Neuronal stem cell (in vitro differentiated cells): Measurements from ENCODE around the gene KCP.

ENCODE experiments used
- DNase-seq: peaks from one replicate; pipeline ENCODE4 v3.0.0-alpha.2; 2013; ENCODE audit warnings: low spot score
- H2AFZ ChIP-seq: one replicate; pipeline ENCODE4 v1.6.1; 2013; ENCODE audit warnings: mild to moderate bottlenecking, low read length, inconsistent platforms
- H2AK5ac ChIP-seq: 2 replicates; pipeline ENCODE4 v1.6.1; 2013; ENCODE audit warnings: low read depth, mild to moderate bottlenecking, inconsistent platforms, low read length, moderate library complexity, mixed read lengths
- H2BK120ac ChIP-seq: 2 replicates; pipeline ENCODE4 v1.6.1; 2013; ENCODE audit warnings: low read depth, mild to moderate bottlenecking, inconsistent platforms, low read length, moderate library complexity, mixed read lengths
- H2BK12ac ChIP-seq: one replicate; pipeline ENCODE4 v1.6.1; 2013; ENCODE audit warnings: low read length, inconsistent platforms
- H2BK15ac ChIP-seq: 2 replicates; pipeline ENCODE4 v1.6.1; 2013; ENCODE audit warnings: mild to moderate bottlenecking, low read length, inconsistent platforms, mixed read lengths
- H2BK5ac ChIP-seq: one replicate; pipeline ENCODE4 v1.6.1; 2013; ENCODE audit warnings: inconsistent platforms, mild to moderate bottlenecking, low read length, moderate library complexity
- H3K14ac ChIP-seq: one replicate; pipeline ENCODE4 v1.6.1; 2013; ENCODE audit warnings: low read length, inconsistent platforms
- H3K18ac ChIP-seq: 2 replicates; pipeline ENCODE4 v1.6.1; 2013; ENCODE audit warnings: low read length, inconsistent platforms
- H3K23ac ChIP-seq: 2 replicates; pipeline ENCODE4 v1.6.1; 2013; ENCODE audit warnings: low read depth, mild to moderate bottlenecking, mixed read lengths, low read length, inconsistent platforms; ENCODE audit not compliant: poor library complexity
- H3K27ac ChIP-seq: replicated peaks from 3 replicates; pipeline ENCODE4 v1.5.1; 2013; ENCODE audit warnings: low read length, inconsistent platforms
- H3K27me3 ChIP-seq, 3 experiments: 2 replicates each; pipeline ENCODE4 v1.6.1; 2013; ENCODE audit warnings: low read length in 3 of 3, mild to moderate bottlenecking in 2 of 3, inconsistent platforms in 1 of 3, low read depth in 1 of 3, mixed read lengths in 1 of 3, moderate library complexity in 1 of 3; ENCODE audit not compliant: control insufficient read depth in 3 of 3, insufficient read depth in 3 of 3
- H3K36me3 ChIP-seq, 2 donors: replicated peaks in 1 of 2; 2 replicates each; pipeline ENCODE4 v1.6.1; 2013; ENCODE audit warnings: low read length in 2 of 2; ENCODE audit not compliant: control insufficient read depth in 2 of 2, insufficient read depth in 2 of 2
- H3K4ac ChIP-seq: 2 replicates; pipeline ENCODE4 v1.6.1; 2013; ENCODE audit warnings: inconsistent platforms, mild to moderate bottlenecking, low read length, moderate library complexity
- H3K4me1 ChIP-seq, 2 donors: 1 replicate in 1 of 2; 2 replicates in 1 of 2; pipeline ENCODE4 v1.6.1; 2013; ENCODE audit warnings: low read length in 2 of 2, low read depth in 1 of 2; ENCODE audit not compliant: control insufficient read depth in 2 of 2, insufficient read depth in 1 of 2
- H3K4me2 ChIP-seq: one replicate; pipeline ENCODE4 v1.6.1; 2013; ENCODE audit warnings: mild to moderate bottlenecking, low read length, inconsistent platforms; ENCODE audit not compliant: insufficient read depth, poor library complexity, severe bottlenecking
- H3K4me3 ChIP-seq, 2 donors: 2 replicates each; pipeline ENCODE4 v1.5.1; 2013; ENCODE audit warnings: low read length in 2 of 2, mild to moderate bottlenecking in 2 of 2, inconsistent platforms in 1 of 2, moderate library complexity in 1 of 2
- H3K79me1 ChIP-seq: one replicate; pipeline ENCODE4 v1.6.1; 2013; ENCODE audit warnings: low read depth, mild to moderate bottlenecking, inconsistent platforms, low read length, moderate library complexity
- H3K9ac ChIP-seq: one replicate; pipeline ENCODE4 v1.6.1; 2013; ENCODE audit warnings: mild to moderate bottlenecking, low read depth, low read length, inconsistent platforms; ENCODE audit not compliant: poor library complexity
- H3K9me3 ChIP-seq, 2 donors: replicated peaks in 1 of 2; 2 replicates each; pipeline versions ENCODE3 to v1.6.1; 2013; ENCODE audit warnings: low read length in 2 of 2, mild to moderate bottlenecking in 2 of 2, inconsistent platforms in 1 of 2, low read depth in 1 of 2, mixed read lengths in 1 of 2, moderate library complexity in 1 of 2; ENCODE audit not compliant: control insufficient read depth in 2 of 2, insufficient read depth in 1 of 2
- H4K8ac ChIP-seq: one replicate; pipeline ENCODE4 v1.6.1; 2013; ENCODE audit warnings: low read depth, mild to moderate bottlenecking, inconsistent platforms, low read length, moderate library complexity
- H4K91ac ChIP-seq: one replicate; pipeline ENCODE4 v1.6.1; 2013; ENCODE audit warnings: low read length, low read depth, mild to moderate bottlenecking, inconsistent platforms; ENCODE audit not compliant: poor library complexity
- WGBS, 2 donors: extraction: QIAGEN DNeasy Blood & Tissue Kit; methylation state at CpG; one replicate each; pipeline ENCODE4 v1.1.7; 2013; ENCODE audit warnings: missing lambda C conversion rate in 2 of 2, mixed read lengths in 1 of 2; ENCODE audit not compliant: insufficient read length in 2 of 2, insufficient replicate concordance in 1 of 2; ENCODE audit errors: extremely low coverage in 2 of 2; 5-methylcytosine and 5-hydroxymethylcytosine counted together

The KCP gene

DNA sequence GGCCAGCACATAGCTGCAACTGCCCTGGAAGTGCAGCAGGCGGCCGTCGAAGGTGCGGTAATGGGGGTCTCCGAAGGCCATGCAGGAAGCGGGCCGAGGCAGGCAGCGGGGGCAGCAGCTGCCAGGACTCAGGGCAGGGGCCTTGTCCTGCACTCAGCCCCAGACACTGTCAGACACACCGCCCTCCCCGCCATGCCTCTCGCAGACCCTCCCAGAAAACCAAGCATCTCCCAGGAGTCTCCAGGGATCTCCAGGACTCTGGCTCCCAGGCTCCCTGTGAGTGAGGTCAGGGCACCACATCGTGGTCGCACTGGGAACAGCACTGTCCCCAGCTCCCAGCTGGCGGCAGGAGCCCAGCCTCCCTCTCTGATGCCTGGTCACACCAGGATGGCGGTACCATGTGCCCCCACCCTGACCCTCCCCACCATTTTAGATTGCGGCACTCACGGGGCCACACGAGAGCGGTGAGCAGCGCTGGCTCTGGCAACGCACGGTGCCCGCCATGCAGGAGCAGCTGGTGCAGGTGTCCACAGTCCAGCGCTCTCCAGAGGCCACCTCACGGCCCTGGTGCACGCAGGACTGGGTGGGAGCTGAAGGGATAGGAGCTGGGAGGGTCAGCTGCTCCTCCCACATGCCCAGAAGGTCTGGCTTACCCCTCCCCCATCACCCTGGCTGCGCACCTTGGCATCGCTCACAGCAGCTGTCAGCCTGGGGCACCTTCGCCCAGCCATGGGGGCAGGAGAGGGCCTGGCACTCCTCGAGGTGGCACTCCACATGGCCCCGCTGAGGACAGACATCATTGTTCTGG lies 30.4 kb downstream of the KCP start:
- H3K27ac ChIP-seq: no peak overlapping the region
- no peaks in the 10 kb centered on the region for H3K36me3 ChIP-seq
- no CpG with 5 or more reads among the region's 31 CpGs for WGBS, 2 donors

DNA sequence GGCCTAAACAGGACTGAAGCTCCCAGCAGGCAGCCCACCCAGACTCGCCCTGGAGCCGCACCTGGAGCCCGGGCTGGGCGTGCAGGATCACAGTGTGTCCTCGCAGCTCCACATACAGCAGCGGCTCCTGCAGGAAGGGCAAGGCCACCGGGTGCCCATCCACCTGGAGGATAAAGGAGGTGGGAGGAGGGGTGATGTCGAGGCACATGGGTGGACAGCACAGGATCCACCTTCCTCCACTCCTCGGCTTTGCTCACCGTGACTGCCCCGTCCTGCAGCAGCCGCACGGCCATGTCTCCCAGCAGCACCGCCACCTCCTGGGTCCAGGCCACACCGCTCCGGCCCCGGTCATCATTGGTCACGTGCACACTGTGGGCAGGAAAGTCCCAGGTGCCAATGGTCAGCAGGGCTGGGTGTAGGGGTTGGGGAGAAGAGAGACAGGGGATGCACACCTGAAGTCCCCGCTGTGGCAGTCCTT lies 31.0 kb downstream of the KCP start:
- Histone ChIP-seq H3K4me3 (no peak overlapping the region), H3K9me3 (no peaks in the 10 kb centered on the region), H3K4me2 (peak overlapping the region; percentile 18), H3K23ac (peak overlapping the region; percentile 83), H2BK120ac (peak overlapping the region; percentile 54), H3K79me1 (no peaks in the 10 kb centered on the region), H2BK15ac (peak overlapping the region; percentile 80), H3K18ac (peak overlapping the region; percentile 92), H3K9ac (peak overlapping the region; percentile 88), H2AFZ (peak overlapping the region; percentile 83), H2BK12ac (peak overlapping the region; percentile 89), H4K91ac (peak overlapping the region; percentile 97), H3K4me1 (peaks cover 4 to 6% of the 10 kb centered on the region in 2 donors), H3K4ac (peak overlapping the region; percentile 72), H2BK5ac (peak overlapping the region; percentile 71), H3K27me3 (peaks cover 0 to 23% (median 2%) of the 10 kb centered on the region in 3 experiments), H2AK5ac (peak overlapping the region; percentile 89), H3K27ac (no peak overlapping the region), H4K8ac (peak overlapping the region; percentile 99), H3K14ac (peak overlapping the region; percentile 10), H3K36me3 (no peaks in the 10 kb centered on the region)
- no peak for DNase-seq
- WGBS, 2 donors: no CpG with 5 or more reads among the region's 19 CpGs

More for the DNA sequence above, 30.4 kb downstream of the KCP start:
- no peaks in the 10 kb centered on the region for H3K79me1 ChIP-seq
- H3K4me1 ChIP-seq: peaks cover 4 to 6% of the 10 kb centered on the region in 2 donors
- no peak overlapping the region for H2BK120ac ChIP-seq
- peak overlapping the region; percentile 99 for H4K8ac ChIP-seq
- peak overlapping the region; percentile 80 for H2BK15ac ChIP-seq
- H3K4me3 ChIP-seq: no peak overlapping the region
- peaks cover 0 to 19% (median 2%) of the 10 kb centered on the region in 3 experiments for H3K27me3 ChIP-seq
- H3K14ac ChIP-seq: peak overlapping the region; percentile 10
- peak overlapping the region; percentile 18 for H3K4me2 ChIP-seq
- H3K9me3 ChIP-seq: no peaks in the 10 kb centered on the region
- peak overlapping the region; percentile 90 for H2AK5ac ChIP-seq
- peak; percentile 73 for DNase-seq
- peak overlapping the region; percentile 92 for H3K18ac ChIP-seq
- H2AFZ ChIP-seq: peak overlapping the region; percentile 83
- peak overlapping the region; percentile 72 for H3K4ac ChIP-seq
- H4K91ac ChIP-seq: peak overlapping the region; percentile 97
- peak overlapping the region; percentile 88 for H3K9ac ChIP-seq
- H2BK5ac ChIP-seq: peak overlapping the region; percentile 71
- peak overlapping the region; percentile 92 for H3K23ac ChIP-seq
- peak overlapping the region; percentile 99 for H2BK12ac ChIP-seq

- no peak overlapping the region for H2AK5ac ChIP-seq
- H4K91ac ChIP-seq: no peak overlapping the region
- H3K36me3 ChIP-seq: no peaks in the 10 kb centered on the region
- no peak overlapping the region for H2BK5ac ChIP-seq
- no peak for DNase-seq
- H3K27me3 ChIP-seq: peaks cover 0 to 24% (median 2%) of the 10 kb centered on the region in 3 experiments
- H3K18ac ChIP-seq: no peak overlapping the region
- H3K27ac ChIP-seq: no peak overlapping the region
- H2BK12ac ChIP-seq: no peak overlapping the region
- no peak overlapping the region for H3K4me2 ChIP-seq
- H3K4me1 ChIP-seq: peaks cover 4 to 6% of the 10 kb centered on the region in 2 donors
- no peak overlapping the region for H4K8ac ChIP-seq
- H3K9me3 ChIP-seq: no peaks in the 10 kb centered on the region
- H2BK15ac ChIP-seq: no peak overlapping the region
- no peak overlapping the region for H3K14ac ChIP-seq
- H3K4me3 ChIP-seq: no peak overlapping the region
- no peak overlapping the region for H3K4ac ChIP-seq
- no peak overlapping the region for H2BK120ac ChIP-seq
- WGBS, 2 donors: no CpG with 5 or more reads among the region's 14 CpGs
- peak overlapping the region; percentile 17 for H3K23ac ChIP-seq
- H2AFZ ChIP-seq: no peak overlapping the region
- no peak overlapping the region for H3K9ac ChIP-seq
- H3K79me1 ChIP-seq: no peaks in the 10 kb centered on the region
These were observed 32.0 kb downstream of the KCP start for GRCh38 chr7:128878226-128879105.
